GM19025 (cell line): ENCODE data around the gene ANKRD27.
"Not testable (repeated sequence)": the region's sequence is repeated elsewhere in the genome, so short reads cannot be mapped to it uniquely, and the experiment has no call there.

Experiments used
- ATAC-seq: cut with Tn5 transposase; IDR thresholded peaks from one replicate; pipeline ENCODE4 v1.9.1; 2021; ENCODE audit warnings: mild to moderate bottlenecking, low read depth, moderate library complexity; ENCODE audit not compliant: unreplicated experiment

Gene ANKRD27

GRCh38 chr19:32611161-32611560, 63.8 kb downstream of the ANKRD27 start:
- no peak for ATAC-seq

- ATAC-seq, result no peak
These were observed 67.5 kb downstream of the ANKRD27 start for GRCh38 chr19:32607479-32607878.

GRCh38 chr19:32606289-32606688, 68.7 kb downstream of the ANKRD27 start:
- ATAC-seq, result no peak

- no peak for ATAC-seq
These were observed 69.4 kb downstream of the ANKRD27 start for GRCh38 chr19:32605544-32605943.

- no peak for ATAC-seq
These were observed 71.0 kb downstream of the ANKRD27 start for GRCh38 chr19:32603961-32604360.

- no peak for ATAC-seq
These were observed 75.2 kb downstream of the ANKRD27 start for GRCh38 chr19:32599736-32600157.

GRCh38 chr19:32599258-32599657, 75.7 kb downstream of the ANKRD27 start:
- no peak for ATAC-seq

GRCh38 chr19:32598022-32598421, 77.0 kb downstream of the ANKRD27 start:
- ATAC-seq, result no peak

- ATAC-seq, result no peak
These were observed 79.5 kb downstream of the ANKRD27 start for GRCh38 chr19:32595491-32595890.

GRCh38 chr19:32594021-32594420, 81.0 kb downstream of the ANKRD27 start:
- ATAC-seq, result no peak

- ATAC-seq, result not testable (repeated sequence)
These were observed 87.1 kb downstream of the ANKRD27 start for GRCh38 chr19:32587747-32588504.

GRCh38 chr19:32581705-32582179, 93.2 kb downstream of the ANKRD27 start:
- no peak for ATAC-seq

GRCh38 chr19:32580901-32581704, 93.9 kb downstream of the ANKRD27 start, which contains the start of gene PDCD5:
Gene PDCD5, plus strand, starts transcription at chr19:32581190. Its CDS starts 72 bp downstream, at chr19:32581262.
- peak; percentile 90 for ATAC-seq

- ATAC-seq, result peak; percentile 12
These were observed 94.6 kb downstream of the ANKRD27 start for GRCh38 chr19:32580353-32580900.

GRCh38 chr19:32576790-32577189, 98.2 kb downstream of the ANKRD27 start:
- no peak for ATAC-seq

GRCh38 chr19:32573492-32573794, 101.5 kb downstream of the ANKRD27 start:
- ATAC-seq, result no peak

- ATAC-seq, result not testable (repeated sequence)
These were observed 102.1 kb downstream of the ANKRD27 start for GRCh38 chr19:32572700-32573491.

GRCh38 chr19:32571471-32572075, 103.4 kb downstream of the ANKRD27 start:
- ATAC-seq, result not testable (repeated sequence)

GRCh38 chr19:32570081-32570785, 104.7 kb downstream of the ANKRD27 start:
- no peak for ATAC-seq
